Measurements from ENCODE around the gene CWC25. TPM values are rescaled to one million over a fixed set of nuclear protein-coding genes. Genes with fewer than 3 reads are reported as not detected.

The CWC25 gene
- total and polyA plus RNA-seq, 2 of the 13 experiments (the other 11 are each of a cell fraction or from before 2014, with no cell fraction given), result 15.6 to 22.7 TPM

- no peak; the same call in 1 of the 2 replicates for TF ChIP-seq PAX8 (CRISPR knock-in tag; IDR thresholded peaks at IDR 0.05; ENCODE audit: borderline replicate concordance)
- peak; percentile 67 for TF ChIP-seq MLX (CRISPR knock-in tag; IDR thresholded peaks at IDR 0.05)
- TF ChIP-seq GTF3A (CRISPR knock-in tag; conservative IDR thresholded peaks at IDR 0.05), result 0 out of 2 replicates have a peak, but pooled peaks have one; percentile 35
- TF ChIP-seq ZNF331 (CRISPR knock-in tag; IDR thresholded peaks at IDR 0.05), result peak; percentile 92; the same call in 1 of the 2 replicates
- peak; percentile 80; the same call in 1 of the 2 replicates for TF ChIP-seq SMYD3 (CRISPR knock-in tag; IDR thresholded peaks at IDR 0.05)
- TF ChIP-seq POLR2AphosphoS2 (IDR thresholded peaks at IDR 0.05; ENCODE audit: low read depth, low read length), result peak; percentile 94
- TF ChIP-seq PAF1 (CRISPR knock-in tag; IDR thresholded peaks at IDR 0.05), result 0 out of 2 replicates have a peak, but pooled peaks have one; percentile 57
- peak; percentile 99 for TF ChIP-seq ZZZ3 (CRISPR knock-in tag; IDR thresholded peaks at IDR 0.05; ENCODE audit: borderline replicate concordance)
- peak; percentile 73 for TF ChIP-seq SOX5 (CRISPR knock-in tag; IDR thresholded peaks at IDR 0.05; ENCODE audit: borderline replicate concordance)
- TF ChIP-seq ZBTB1 (CRISPR knock-in tag; IDR thresholded peaks at IDR 0.05; ENCODE audit: borderline replicate concordance), result no peak
- TF ChIP-seq MXD1 (CRISPR knock-in tag; IDR thresholded peaks at IDR 0.05), result peak; percentile 90
- TF ChIP-seq CHD4 (IDR thresholded peaks at IDR 0.05; ENCODE audit: borderline replicate concordance, low read length), result no peak
- TF ChIP-seq SALL2 (CRISPR knock-in tag; IDR thresholded peaks at IDR 0.05), result peak; percentile 86
- TF ChIP-seq GPBP1L1 (CRISPR knock-in tag; IDR thresholded peaks at IDR 0.05), result no peak
- peak; percentile 86 for TF ChIP-seq KDM4B (CRISPR knock-in tag; IDR thresholded peaks at IDR 0.05)
- TF ChIP-seq ZNF263 (CRISPR knock-in tag; IDR thresholded peaks at IDR 0.05), result no peak
- TF ChIP-seq HNRNPK (IDR thresholded peaks at IDR 0.05; ENCODE audit: low read depth, low read length, poor library complexity, severe bottlenecking), result no peak
- TF ChIP-seq SIN3A (IDR thresholded peaks at IDR 0.05; ENCODE audit: borderline replicate concordance, low read depth, low read length), result peak; percentile 96
- peak; percentile 97 for TF ChIP-seq THAP11 (CRISPR knock-in tag; IDR thresholded peaks at IDR 0.05)
- no peak for TF ChIP-seq KLF15 (CRISPR knock-in tag; IDR thresholded peaks at IDR 0.05; ENCODE audit: borderline replicate concordance)
- TF ChIP-seq FOXO4 (CRISPR knock-in tag; conservative IDR thresholded peaks at IDR 0.05), result no peak
- TF ChIP-seq ZNF512 (CRISPR knock-in tag; IDR thresholded peaks at IDR 0.05), result no peak; the same call in 1 of the 2 replicates
- peak; percentile 77; the same call in 1 of the 2 replicates for TF ChIP-seq ZNF296 (CRISPR knock-in tag; conservative IDR thresholded peaks at IDR 0.05)
- peak; percentile 93 for TF ChIP-seq ZNF136 (CRISPR knock-in tag; IDR thresholded peaks at IDR 0.05; ENCODE audit: low read depth)
- no peak; the same call in 1 of the 2 replicates for TF ChIP-seq ZNF709 (CRISPR knock-in tag; IDR thresholded peaks at IDR 0.05)
Measured at GRCh38 chr17:38824899-38825761, at the start of gene CWC25 (continued).

All from HepG2 (cell line).